C4-2B (cell line): ENCODE measurements around the gene CCL4.

Experiments
- H3K27ac ChIP-seq: fragments of 450-650 bp; 2 replicates; pipeline ENCODE4 v1.5.1; 2017
- CTCF ChIP-seq: fragments of 450-650 bp; conservative IDR thresholded peaks from 2 replicates; pipeline ENCODE4 v1.5.1; 2017; ENCODE audit warnings: mild to moderate bottlenecking
- ZFX ChIP-seq: fragments of 450-650 bp; IDR thresholded peaks from 2 replicates; pipeline ENCODE4 v1.6.1; 2017

CCL4 gene

DNA sequence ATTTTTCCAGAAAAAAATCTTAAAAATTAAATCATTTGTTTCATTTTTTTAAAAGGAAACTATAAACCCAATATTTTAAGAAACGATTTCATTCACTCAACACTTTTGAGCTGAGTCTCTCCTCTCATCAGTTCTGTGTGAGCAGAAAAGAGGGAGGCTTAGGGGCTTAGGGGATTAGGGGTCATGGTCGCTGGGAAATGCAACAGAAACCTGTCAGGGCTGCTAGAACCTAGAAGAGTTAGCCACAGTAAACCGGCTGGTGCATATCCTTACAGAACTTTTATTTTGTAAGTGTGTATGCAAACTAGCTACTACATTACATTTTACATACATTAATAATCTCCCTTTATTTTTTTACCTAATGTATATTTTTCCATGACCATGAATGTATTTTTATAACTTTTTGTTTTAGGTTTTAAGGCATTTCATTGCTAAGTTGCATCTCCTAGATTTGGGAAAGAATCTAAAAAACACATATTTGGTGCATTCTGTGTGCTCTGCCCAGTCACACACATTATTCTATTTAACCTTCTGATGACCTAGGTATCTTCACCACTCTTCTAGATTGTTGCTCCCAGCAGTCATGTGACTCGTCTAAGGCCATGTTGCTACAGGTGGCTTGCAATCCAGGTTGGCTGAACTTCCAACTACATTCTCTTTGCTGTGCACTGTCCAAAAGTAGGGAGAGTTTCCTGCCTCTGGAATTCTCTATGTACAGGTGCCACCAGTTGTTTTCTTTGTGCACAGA lies 48.4 kb downstream of the CCL4 start:
- TF ChIP-seq CTCF (no peak), ZFX (no peak)
- no peak overlapping the region for H3K27ac ChIP-seq

- no peak overlapping the region for H3K27ac ChIP-seq
- TF ChIP-seq CTCF (no peak), ZFX (no peak)
Observed at GRCh38 chr17:36152639-36153120, 49.1 kb downstream of the CCL4 start.

DNA sequence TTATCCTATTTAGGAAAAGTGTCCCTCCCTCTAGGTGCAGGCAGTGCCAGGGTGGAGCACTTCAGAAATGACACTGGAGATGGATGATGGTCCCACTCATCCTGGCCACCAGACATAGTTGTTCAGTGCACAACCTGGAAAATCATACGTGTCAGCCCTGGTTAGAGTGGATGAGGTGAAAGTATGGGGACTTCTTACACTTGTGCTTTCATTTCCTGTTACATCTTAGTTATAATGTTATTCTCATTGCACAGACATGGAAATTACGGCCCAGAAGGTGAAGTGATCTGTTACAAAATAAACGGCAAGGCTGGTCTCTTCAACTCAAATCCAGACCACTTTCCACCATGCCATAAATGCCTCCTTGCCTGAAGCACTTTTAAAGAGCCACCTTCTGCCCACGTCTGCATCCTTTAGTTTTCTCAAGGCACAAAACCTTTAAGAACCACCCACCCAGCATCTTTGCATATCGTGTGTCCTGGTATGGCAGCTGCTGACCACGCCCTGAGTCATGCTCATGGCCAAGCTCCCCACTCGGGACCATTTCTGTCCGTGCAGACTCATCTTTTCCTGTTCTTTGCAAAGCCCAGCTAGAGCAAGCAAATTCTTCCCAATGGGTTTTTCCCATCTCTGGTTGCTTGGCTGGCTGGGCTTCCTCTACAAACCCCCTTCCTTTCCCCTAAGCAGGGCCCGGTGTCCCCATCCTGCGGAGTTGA lies 50.4 kb downstream of the CCL4 start:
- H3K27ac ChIP-seq: no peak overlapping the region

More for the DNA sequence above, 50.4 kb downstream of the CCL4 start:
- TF ChIP-seq ZFX (no peak), CTCF (no peak)
